Stimulated activated CD8-positive, alpha-beta memory T cell treated with anti-CD3 and anti-CD28 coated beads, Interleukin-4, amount 100 ng/mL, for 48 hours (primary cell): ENCODE data around the gene KIAA0930.

Experiments used
- DNase-seq: peaks from one replicate; pipeline ENCODE4 v3.0.0-alpha.2; 2020

Gene KIAA0930

GRCh38 chr22:45171830-45172229 lies 68.9 kb downstream of the KIAA0930 start:
- DNase-seq = no peak

GRCh38 chr22:45169591-45170466 lies 70.9 kb downstream of the KIAA0930 start:
- DNase-seq = peak; percentile 57

GRCh38 chr22:45166932-45167331 lies 73.8 kb downstream of the KIAA0930 start:
- DNase-seq = no peak

- peak; percentile 57 for DNase-seq
Measured at GRCh38 chr22:45164270-45165088, 76.2 kb downstream of the KIAA0930 start.

- peak; percentile 95 for DNase-seq
Measured at GRCh38 chr22:45163451-45164269, 77.0 kb downstream of the KIAA0930 start, which contains the start of gene NUP50. TSS of gene NUP50 (plus strand) at chr22:45163925. CDS start at chr22:45168178, 4,253 bp downstream.

DNA sequence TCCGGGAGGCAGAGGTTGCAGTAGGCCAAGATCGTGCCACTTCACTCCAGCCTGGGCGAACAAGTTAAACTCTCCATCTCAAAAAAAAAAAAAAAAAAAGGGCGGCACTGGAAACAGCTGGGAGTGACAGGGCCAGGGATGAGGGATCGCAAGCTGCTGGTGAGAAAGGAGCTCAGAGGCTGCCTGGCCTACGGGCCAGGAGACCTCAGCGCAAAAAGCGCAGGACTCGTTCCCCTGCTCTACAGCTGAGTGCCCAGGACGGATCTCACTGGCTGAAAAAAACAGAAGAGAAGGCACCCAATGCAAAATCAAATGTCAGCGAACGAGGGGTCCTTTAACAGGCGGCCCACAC lies 77.6 kb downstream of the KIAA0930 start:
- DNase-seq = no peak

- DNase-seq = no peak
Measured at GRCh38 chr22:45162531-45162930, 78.2 kb downstream of the KIAA0930 start.

DNA sequence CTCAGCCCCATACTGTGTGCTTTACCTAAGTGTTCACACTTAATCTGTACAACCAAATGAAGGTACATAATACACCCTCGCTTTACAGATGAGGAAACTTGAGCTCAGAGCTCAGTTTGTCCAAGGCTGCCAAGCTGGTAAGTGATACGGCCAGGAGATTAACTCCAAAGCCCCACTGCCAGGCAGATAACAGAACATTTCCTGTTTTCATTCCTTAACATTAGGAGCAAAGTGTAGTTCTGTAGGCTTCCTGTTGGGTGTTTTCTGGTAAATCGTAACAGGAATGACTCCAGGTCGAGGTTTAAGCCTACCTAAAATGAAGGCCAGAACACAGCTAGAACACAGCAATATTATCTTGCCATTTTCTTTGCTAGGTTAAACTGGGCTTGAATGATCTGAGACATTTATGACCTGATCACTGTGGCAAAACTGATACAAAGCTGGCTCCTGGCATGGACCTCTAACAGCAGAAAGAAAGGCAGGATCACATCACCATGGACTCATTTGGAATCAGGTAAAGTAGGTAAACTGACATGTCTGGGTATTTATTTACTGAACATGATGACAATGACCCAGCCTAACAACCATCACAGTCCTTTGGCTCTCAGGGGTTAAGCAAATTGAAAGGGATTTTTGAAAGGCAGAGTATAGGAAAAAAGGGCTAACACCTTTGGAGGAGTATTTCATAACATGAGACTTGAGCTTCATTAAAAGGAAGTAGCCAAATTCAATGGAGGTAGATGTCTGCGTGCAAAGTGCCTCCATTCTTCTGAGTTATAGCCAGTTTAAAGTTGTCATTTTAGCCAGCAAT lies 80.8 kb downstream of the KIAA0930 start:
- no peak for DNase-seq

- no peak for DNase-seq
Measured at GRCh38 chr22:45157907-45158306, 82.8 kb downstream of the KIAA0930 start.

DNA sequence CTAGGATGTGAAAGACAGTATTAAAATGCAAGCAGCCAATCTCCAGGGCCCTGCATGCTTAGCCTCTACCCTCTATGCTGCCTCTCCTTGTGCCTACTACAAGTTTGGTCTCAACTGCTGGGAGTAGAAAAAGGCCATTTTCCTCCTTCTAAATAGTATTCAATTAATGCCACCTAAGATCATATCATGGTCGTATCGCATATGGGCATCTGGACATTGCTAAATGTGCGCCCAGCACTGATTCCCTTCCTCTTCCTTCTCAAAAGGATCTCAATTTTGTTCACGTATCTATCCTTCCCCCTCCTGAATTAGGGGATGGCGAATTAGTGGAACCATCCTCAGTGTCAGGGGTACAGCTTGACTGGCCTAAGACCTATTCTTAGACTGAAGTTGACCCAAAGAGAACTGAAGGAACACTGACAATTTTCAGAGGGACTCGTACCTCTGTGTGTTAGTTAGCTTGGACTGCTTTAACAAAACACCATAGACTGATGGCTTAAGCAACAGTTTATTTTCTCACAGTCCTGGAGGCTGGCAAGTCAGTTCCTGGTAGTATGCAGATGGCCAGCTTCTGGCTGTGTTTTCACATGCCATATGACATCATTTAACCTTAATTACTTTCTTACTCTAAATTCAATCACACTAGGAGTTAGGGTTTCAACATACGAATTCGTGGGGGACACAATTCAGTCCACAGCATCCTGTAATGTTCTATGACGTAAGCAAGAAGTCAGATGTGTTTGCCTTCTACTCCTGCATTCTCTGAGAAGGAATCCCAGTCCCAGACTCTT lies 85.4 kb downstream of the KIAA0930 start:
- DNase-seq = no peak

- no peak for DNase-seq
Measured at GRCh38 chr22:45154383-45154782, 86.3 kb downstream of the KIAA0930 start.

DNA sequence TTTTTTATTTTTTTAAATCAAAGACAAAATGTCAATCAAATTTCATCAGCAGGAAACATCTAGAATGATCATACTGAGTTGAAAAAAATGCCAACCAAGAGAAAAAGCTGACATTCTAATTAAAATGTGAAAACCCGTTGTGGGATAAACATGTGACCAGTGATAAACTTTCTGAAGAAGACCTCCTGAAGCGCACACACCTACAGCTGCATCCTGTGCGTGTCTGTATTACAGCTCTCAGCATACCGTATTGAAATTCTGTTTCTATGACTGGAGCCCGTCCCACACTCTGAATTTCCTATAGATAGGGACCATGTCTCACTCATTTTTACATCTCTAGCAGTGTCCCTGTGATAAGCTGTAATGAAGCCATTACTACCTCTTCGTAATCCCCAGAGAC lies 89.2 kb downstream of the KIAA0930 start:
- no peak for DNase-seq

DNA sequence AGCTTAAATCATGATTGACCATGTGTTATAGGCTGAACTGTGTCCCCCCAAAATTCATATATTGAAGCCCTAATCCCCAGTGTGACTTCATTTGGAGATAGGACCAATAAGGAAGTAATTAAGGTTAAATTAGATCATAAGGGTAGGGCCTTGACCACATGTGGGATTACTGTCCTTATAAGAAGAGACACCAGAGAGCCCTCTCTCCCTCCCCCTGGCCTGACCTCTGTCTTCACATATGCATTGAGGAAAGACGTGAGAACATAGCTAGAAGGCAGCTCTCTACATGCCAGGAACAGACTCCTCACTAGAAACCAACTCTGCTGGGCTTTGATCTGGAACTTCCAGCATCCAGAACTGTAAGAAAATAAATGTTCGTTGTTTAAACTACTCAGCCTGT lies 90.6 kb downstream of the KIAA0930 start:
- no peak for DNase-seq

DNA sequence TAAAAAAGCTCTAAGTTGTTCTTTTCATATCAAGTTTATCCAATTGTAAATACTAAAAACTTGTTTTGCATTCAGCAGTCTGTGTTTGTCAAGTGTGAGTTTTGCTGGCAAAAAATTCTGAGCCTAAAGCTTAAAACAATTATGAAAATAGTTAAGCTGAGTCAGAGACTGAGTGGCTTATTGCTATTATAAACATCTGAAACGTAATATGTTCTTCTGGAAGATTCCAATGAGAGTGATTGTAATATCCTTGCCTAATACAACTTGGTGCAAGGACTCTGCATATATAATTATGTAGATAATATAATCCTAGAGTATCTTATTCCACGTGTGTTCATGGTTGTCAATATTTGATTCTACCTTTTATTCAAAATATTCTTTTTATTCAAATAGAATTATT lies 91.0 kb downstream of the KIAA0930 start:
- DNase-seq = no peak

GRCh38 chr22:45144916-45145315 lies 95.8 kb downstream of the KIAA0930 start:
- no peak for DNase-seq

- no peak for DNase-seq
Measured at GRCh38 chr22:45142376-45142775, 98.3 kb downstream of the KIAA0930 start.
